ENCODE measurements around the gene RPL18.
A peak's percentile ranks its signal among the peaks of the same experiment; 100 is the strongest.

- TF ChIP-seq POLR2A (IDR thresholded peaks at IDR 0.05) (peak in 2 of 4 donors; percentile 18 to 34), EP300 (IDR thresholded peaks at IDR 0.05) (no peak)
- TF ChIP-seq, protein P1, sequence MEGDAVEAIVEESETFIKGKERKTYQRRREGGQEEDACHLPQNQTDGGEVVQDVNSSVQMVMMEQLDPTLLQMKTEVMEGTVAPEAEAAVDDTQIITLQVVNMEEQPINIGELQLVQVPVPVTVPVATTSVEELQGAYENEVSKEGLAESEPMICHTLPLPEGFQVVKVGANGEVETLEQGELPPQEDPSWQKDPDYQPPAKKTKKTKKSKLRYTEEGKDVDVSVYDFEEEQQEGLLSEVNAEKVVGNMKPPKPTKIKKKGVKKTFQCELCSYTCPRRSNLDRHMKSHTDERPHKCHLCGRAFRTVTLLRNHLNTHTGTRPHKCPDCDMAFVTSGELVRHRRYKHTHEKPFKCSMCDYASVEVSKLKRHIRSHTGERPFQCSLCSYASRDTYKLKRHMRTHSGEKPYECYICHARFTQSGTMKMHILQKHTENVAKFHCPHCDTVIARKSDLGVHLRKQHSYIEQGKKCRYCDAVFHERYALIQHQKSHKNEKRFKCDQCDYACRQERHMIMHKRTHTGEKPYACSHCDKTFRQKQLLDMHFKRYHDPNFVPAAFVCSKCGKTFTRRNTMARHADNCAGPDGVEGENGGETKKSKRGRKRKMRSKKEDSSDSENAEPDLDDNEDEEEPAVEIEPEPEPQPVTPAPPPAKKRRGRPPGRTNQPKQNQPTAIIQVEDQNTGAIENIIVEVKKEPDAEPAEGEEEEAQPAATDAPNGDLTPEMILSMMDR (IDR thresholded peaks at IDR 0.05), result peak in 1 of 6 experiments; percentile 29
These were observed 5.2 kb upstream of the RPL18 start for GRCh38 chr19:48624067-48624594.
